Esophagus mucosa (tissue), 1 donor: Measurements from ENCODE around the gene COL13A1. TPM values are rescaled to one million over a fixed set of nuclear protein-coding genes. Genes with fewer than 3 reads are reported as not detected.

Source experiments
- ATAC-seq: fragments of 200-7000 bp; cut with Tn5 transposase; one replicate; pipeline ENCODE4 v1.9.1; 2020
- total RNA-seq: library from RNA; stranded (reverse); gene quantifications from one replicate; pipeline ENCODE4 v1.2.4, GENCODE V29; 2023
- donor health status: DM: yes; HTN: yes; CAD: no.

COL13A1 gene
- total RNA-seq, 1 donor from 2014 or later, result 0.92 TPM

GRCh38 chr10:69953851-69954250, 152.1 kb downstream of the COL13A1 start:
- no peak for ATAC-seq

DNA sequence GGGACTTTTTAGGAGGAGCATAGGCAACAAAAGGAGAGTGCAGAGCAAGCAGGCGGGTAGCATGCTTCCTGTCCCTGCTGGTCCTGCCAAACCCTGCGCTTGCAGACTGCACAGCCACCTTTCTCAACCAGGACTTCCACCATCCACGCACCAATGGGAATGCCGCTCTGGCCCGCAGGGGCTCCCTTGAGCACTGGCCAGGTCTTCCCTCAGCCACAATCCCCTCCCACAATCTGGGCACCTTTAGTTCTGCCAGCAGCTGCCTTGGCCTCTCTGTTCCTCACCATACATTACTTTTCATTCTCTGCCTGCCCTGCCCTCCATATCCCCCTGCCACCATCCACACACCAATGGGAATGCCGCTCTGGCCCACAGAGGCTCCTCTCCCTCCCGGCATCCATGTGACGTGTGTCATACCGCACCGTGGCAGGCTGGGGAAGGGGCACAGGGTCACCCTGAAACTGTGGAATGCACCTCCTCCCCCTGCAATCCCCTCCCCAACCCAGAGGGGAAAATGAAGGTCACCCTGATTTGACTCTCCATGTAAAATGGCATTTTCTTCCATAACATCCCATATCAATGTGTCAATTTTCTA, 153.6 kb downstream of the COL13A1 start:
- no peak for ATAC-seq

- peak; percentile 53 for ATAC-seq
Measured at GRCh38 chr10:69955897-69956740, 154.4 kb downstream of the COL13A1 start.

DNA sequence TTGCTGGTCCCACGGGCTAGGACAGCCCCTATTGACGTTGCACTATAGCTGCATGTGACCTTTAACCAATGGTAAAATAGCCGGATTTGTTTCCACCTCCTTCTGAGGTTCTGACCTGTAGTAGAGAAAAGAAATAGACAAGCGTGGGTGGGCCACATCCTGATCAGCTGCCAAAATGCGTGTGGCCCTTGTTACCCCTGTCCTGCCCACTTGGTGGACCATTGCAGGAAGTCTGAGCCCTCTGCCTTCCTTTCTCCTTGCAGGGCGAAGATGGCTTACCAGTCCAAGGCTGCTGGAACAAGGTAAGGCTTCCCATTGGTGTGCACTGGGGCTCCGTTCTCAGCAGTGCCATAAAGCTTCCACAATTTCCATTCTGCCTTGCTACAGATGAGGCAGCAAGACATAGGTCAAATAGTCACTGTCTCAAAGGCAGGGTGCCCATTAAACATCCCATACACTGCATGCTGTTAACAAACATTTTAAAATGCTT, 155.1 kb downstream of the COL13A1 start:
- no peak for ATAC-seq

DNA sequence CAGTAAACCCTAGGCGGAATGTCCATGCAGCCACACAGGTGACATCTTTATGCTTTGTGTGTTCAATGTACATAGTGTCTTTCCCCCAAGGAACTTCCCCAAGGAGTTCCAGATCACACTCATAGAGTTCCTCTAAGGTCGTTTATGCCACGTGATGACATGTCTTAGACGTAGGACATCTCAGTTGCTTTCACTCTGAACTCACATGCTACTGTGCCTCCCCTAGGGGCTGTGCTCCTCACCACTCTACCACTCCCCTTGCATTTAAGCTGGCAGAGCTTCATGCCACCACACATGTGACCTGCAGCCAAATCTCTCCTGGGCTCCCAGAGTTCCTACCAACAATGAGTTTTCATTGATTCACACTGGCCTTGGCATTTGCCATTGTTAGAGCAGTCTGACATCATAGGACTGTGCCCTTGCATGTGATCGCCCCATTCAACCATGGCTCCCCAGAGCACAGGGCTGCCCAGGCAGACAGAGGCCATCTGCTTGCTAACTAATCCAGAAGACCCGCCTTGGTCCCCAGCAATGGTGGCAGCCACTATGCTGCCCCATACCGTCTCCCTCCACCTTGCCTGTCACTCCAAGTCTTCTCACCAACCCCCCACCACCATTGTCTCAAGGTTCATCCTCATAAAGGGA, 155.7 kb downstream of the COL13A1 start:
- no peak for ATAC-seq

DNA sequence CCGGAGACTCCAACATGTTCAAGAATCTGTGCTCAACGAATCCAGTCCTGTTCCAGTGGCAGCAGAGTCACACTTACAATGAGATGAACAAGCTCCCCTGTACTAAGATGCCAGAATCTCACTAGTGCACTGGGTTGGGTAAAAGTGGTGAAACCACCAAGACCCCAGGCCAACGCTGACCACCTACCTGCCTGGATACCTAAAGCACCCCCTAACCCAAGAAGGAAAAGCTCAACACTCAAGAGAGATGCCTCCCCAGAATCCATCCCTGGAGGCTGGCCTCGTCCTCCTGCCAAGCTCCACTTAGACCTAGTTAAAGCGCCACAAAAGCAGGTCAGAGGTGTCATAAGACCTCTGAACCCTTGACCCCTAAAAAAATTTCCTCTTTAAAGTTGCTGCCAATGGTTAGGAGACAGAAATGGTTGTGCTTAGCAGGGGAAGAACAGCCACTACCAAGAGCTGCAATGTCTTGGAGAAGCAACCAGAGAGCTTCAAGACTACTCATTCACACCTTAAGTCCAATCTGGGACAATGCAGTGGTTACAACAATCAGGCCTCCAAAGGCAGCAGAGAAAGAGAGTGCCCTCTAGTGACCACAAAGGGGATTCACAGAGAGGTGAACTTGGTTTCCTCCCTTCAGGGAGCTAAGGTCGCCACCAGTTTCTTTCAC, 156.3 kb downstream of the COL13A1 start:
- peak; percentile 64 for ATAC-seq

DNA sequence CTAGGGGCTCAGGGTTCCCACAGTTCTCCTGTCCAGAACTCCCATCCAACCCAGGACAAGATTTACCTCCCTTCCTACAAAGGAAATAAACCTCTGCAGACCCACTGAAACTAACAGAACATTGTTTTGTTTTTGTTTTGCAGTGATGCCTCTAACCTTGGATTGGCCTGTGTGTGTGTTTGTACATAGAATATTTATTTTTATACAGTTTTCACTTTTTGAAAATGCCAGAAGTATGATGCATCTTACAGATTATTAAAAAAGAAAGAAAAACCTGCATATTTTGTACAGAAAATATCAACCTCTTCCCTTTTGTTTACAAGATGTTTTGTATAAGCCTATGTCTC, 156.8 kb downstream of the COL13A1 start:
- no peak for ATAC-seq

- no peak for ATAC-seq
Measured at GRCh38 chr10:69959911-69960310, 158.2 kb downstream of the COL13A1 start.

- ATAC-seq, result no peak
Measured at GRCh38 chr10:69960606-69960987, 158.9 kb downstream of the COL13A1 start.

DNA sequence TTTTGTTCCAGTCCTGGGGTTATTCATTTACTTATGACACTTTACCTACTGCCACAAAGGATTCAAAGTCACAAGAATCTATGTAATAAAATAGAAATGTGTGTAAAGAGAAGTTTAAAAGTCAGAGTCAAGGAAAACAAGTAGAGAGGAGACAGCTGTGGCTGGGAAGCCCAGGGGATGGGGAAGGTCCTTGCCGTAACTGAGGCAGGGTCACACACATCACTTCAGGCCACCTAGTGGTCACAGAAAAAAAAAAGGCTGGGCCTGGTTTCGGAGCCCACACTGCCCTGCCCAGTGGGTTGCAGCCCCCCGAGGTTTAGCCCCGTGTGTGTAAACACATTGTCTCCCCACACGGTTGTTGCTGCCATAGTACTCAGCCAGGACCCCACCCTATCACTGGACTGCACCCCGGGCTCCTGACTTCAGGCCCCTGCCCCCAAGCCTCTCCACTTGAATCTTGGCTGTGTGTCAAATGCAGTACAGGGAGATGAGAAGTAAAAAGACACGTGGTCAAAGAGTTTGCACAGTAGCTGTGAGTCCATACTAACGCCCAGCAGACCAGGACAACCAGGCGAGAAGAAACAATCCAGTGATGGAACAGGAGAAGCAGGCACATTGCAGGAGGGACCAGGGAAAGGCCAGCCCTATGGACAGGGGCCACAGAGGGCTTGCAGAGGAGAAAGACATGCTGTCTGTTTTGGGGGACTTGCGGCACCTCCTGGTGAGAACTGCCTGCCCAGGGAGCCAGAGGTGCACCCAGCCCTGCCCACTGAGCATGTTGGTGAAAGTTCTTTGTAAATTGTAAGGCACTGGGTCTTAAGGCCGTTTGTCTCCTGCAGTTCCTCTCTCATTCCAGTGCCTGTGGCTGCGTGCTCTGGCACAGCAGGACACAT, 159.5 kb downstream of the COL13A1 start:
- no peak for ATAC-seq

DNA sequence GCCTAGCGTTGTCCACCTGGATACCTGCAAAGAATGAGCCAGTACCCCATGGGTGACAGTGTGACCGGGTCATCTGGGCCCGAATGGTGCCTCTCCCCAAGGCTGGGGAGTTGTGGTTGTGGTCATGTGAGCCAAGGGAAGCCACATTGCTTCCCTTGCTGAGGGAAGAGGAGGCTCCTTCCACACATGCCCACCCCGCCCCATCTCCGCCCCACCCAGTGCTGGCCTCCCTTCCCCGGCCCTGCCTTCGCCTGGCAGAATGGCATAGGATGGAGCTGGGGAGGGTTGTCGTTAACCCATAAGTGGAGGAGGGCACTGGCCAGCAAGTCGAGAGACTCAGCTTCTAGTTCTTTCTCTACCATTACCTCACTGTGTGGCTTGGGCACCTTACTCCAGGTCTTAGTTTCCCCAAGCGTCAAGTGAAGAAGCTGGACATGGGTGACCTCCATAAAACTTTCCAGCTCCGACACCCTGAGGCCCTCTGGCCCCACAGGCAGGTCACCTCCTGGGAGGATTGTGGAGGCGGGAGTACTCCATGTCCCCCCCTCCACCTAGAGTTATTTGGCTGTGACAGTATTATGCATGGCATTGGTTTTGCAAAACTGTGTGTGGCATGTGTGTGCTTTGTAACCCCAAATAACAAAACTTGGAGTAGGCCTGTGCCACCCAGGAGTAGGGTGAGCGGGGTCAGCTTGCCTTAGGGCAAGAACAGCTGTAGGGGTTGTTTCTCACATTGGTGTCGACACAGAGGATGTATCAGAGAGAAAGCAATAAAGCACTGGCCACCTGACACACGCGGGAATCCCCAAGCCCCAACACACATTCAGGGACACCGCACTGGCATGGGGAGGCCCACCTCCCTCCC, 160.4 kb downstream of the COL13A1 start:
- no peak for ATAC-seq

DNA sequence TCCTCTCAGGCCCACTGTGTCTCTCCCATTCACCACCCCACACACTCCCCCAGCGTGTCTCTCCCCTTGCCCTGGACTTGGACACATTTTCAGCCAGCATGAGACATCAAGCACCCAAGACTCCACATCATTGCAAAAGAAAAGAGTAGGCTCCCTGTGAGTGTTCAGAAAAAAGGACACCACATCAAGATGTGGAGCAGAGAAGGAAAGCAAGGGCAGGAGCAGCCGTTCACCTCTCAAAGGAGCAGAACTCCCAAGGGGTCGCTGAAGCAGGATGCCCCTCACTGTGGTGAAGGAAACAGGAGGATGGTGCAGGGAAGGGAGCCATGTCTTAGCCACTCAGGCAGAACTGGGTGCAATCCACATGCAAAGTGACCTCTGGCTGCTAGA, 161.0 kb downstream of the COL13A1 start:
- ATAC-seq, result no peak

GRCh38 chr10:69963178-69963834, 161.6 kb downstream of the COL13A1 start:
- ATAC-seq, result no peak

- no peak for ATAC-seq
Measured at GRCh38 chr10:69963835-69964710, 162.4 kb downstream of the COL13A1 start.

GRCh38 chr10:69965086-69965485, 163.4 kb downstream of the COL13A1 start:
- ATAC-seq, result no peak

DNA sequence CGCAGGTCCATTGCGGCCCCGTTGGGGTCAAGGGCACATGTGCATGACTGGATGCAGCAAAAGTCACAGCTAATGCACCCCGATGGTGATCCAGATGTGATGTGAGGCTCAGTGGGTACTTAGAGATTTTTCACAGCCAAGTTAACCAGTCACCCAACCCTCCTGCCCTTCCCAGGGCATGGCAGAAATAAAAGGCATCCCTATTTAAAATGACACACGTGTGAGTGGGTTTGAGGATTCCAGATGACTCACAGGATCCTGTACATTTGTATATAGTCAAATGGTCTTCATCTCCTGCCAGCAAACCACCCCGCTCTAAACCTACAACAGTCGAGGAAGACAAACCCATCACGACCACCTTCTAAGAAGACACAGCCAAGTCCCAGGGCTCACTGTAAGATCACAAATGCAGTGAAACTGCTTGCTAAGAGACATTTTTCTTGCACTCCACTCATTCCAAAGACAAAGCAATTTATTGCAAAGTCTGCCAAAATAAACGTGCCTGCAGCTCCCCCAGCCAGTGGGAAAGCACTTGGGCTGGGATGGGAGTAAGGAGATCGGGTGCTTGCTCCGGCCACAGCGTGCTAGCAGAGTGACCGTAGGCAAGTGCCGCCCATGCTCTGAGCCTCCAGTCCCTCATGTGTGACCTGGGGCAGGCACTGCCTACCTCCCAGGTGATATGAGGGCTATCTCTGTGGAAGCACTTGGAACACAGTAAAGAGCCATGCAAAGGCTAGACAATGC, 164.4 kb downstream of the COL13A1 start:
- no peak for ATAC-seq

DNA sequence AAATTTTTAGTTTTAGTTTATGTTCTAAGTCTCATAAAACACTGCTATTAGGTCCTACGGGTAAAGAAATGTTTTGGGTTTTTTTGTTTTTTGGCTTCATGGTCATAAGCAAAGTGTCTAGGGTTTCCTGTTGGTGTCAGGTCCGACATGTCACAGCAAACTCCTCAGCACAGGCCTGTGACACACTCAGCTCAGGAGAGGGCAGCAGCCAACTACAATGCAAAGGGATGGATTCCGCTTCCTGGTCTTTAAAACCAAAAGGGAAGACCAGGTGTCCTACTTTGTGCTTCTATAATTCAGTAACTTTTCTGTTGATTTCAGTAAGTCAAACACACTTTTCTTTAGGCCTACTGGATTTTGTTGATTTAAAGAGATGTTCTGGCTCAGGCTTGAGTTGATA, 167.1 kb downstream of the COL13A1 start:
- peak; percentile 46 for ATAC-seq

DNA sequence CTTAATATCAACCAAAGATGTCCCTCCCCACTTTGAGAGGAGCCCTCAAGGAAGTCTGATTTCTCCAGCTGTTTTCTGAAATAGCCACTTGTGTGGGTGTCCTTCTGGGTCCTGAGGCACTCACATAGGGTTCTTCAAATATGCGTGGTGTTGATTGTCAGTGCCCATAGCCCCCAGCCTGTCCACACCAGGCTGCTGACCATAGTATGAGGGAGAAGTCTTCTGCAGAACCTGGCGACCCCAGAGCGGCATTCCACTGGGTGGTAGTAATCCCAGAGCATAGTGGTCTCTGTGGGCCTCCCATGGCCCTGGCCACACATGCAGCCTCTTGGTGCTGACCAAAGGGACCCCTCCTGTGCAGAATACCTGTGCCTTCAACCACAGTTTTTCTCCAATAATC, 168.3 kb downstream of the COL13A1 start:
- ATAC-seq, result no peak

DNA sequence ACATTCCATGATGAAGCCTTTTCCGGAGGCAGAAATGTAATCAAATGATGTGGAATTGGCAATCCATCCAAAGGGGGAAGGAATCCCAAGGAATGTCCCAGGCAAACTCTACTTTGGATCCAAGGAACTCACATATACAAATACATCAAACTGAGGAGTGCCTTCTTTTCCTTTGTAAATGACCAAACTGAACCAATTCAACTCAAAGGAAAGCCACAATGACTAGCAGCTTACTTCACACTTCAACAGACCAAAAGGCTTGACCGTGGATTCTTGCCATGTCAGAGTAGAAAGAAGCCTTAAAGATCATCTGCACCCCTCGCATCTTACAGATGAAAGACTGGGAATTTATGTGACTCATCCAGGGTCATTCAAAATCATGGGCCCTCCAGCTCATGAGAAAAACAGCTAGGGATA, 171.3 kb downstream of the COL13A1 start:
- ATAC-seq, result no peak
